HG03139 (cell line): ENCODE data around the gene FSCN2.
"Not testable (repeated sequence)": the region's sequence is repeated elsewhere in the genome, so short reads cannot be mapped to it uniquely, and the experiment has no call there.

Experiments
- ATAC-seq: cut with Tn5 transposase; IDR thresholded peaks from one replicate; pipeline ENCODE4 v1.9.1; 2021; ENCODE audit not compliant: unreplicated experiment

Gene FSCN2

DNA sequence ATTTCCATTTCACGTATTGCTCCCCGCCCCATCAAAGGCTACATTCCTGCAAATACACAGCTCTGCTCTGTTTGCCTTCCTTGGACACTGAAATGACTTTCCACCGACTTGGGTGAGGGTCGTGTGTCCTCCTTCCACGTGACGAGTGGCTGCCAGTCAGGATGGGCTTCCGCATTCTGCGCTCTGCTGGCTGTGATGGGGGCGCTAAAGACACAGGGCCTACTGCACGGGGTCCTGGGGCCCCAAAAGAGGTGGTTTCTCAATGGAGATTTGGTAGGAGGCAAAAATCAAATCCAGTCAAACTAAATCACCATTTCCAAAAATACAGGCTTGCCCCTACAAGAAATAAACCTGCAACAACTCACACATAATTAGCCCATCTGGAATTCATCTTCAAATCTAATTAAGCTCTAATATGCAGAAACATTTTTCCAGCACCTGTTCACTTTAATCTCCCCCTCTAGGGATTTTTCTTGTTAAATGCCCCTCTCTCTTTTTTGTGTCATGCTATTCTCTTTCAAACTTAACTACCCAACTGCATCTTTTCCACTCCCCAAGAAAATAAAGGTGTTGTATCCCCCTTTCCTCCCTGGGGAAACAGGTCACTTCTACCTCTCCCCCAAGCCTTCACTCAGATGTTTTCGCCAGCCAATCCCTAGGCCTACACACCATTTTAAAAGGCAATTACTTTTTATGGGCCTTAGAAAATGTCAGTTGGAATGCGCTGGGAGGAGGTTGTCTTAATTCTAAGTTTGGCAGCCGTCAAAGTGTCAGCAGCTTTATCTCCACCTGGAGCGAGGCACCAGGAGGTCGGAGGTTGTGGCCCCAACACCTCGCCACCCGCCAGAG, 45.8 kb downstream of the FSCN2 start:
- ATAC-seq = no peak

DNA sequence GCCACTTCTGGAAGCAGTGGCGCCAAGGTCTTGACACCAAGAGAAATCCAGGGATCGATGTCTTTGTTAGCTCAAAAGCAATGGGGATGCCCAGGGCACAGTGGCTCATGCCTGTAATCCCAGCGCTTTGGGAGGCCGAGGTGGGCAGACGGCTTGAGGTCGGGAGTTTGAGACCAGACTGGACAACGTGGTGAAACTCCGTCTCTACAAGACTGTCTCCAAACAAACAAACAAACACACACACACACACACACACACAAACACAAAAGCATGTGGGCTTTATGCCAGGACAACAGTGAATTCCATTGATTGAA, 46.4 kb downstream of the FSCN2 start:
- ATAC-seq = no peak

DNA sequence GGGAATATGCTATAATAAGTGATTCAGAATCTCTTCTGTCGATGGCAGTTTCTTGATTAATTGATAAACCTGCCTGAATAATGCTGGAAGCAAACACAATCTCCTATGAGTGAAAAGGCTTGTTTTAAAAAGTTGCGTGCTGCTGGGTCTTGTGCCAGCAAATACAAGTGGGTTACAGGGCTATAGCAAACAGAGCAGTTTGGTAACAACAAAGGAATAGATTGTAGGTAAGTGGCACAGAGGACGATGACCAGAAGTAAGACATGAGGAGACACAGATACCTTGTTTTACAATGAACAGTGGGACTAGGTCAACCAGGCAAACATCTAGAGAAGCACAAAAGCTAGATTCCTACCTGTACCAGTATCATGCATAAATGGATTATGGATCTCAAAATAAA, 47.7 kb downstream of the FSCN2 start:
- no peak for ATAC-seq

DNA sequence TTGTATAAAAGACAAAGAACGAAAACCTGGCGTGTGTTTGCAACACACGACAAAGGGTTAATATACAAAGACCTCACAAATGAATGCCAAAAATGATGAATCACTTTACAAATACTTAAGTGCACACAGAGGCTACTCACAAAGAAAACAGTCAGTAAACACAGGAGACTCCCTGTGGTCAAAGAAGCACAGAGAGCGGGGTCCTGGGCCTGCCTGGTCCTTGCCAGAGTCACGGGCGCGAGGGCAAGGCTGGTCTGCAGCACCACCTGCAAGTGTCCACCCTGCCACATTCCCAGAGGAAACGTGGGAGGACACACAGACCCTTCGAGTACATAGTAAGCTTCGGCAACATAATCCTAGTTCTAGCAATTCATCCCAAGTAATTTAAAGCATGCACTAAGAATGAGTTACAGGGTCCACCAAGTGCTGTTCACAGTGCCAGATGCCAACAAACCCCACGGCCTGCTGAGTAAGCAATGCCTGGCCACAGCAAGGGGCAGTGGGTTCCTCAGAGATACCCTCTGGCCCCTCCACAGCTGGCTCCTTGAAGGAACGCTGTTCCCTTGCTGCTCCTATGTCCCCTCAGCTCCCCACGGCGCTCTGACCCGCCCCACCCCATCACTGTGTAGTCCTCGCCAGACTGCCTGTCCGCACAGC, 48.6 kb downstream of the FSCN2 start:
- ATAC-seq = no peak

DNA sequence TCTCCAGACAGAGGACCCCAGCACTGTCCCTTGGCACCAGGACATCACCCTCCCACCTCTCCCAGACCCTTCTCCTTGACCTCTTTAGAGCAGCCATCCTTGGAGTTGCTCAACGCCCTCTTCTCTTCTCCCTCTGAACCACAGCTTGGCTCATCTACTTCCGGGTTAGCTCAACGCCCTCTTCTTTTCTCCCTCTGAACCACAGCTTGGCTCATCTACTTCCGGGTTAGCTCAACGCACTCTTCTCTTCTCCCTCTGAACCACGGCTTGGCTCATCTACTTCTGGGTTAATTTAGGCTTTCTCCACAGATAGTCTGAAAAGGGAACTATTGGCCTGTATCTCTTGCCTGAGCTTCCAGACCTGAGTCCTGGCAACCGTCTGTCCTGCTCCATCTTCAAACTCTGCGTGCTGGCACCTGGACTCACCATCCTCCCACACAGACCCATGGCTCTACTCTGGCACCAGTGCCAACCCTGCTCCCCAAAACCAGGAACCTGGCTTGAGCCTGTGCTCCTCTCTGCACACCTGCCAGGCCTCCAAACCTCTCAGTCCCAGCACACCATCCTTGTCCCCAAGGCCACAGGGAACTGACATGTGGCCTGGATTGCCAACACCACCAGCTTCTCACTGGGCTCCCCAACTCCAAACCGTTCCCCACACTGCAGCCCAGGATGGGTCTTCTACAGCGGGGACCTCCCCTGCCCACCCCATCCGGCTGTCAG, 49.3 kb downstream of the FSCN2 start:
- ATAC-seq = no peak

DNA sequence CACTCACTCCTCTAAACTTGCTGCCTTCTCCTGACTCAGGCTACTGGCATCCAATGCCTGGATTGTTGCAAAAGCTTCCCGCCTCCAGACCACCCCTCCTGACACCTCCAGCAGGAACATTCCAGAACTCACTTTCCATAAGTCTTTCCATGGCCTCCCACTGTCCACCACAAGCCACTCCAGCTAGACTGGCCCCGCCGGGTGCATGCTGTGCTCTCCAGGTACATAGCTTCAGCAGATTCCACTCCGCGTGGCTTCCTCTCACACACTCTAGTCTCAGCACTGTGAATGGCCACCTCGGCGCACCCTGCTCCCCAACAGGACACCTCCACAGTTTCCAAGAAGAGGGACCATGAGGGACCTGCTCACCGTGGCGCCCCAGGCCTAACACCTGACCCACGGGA, 49.9 kb downstream of the FSCN2 start:
- no peak for ATAC-seq

DNA sequence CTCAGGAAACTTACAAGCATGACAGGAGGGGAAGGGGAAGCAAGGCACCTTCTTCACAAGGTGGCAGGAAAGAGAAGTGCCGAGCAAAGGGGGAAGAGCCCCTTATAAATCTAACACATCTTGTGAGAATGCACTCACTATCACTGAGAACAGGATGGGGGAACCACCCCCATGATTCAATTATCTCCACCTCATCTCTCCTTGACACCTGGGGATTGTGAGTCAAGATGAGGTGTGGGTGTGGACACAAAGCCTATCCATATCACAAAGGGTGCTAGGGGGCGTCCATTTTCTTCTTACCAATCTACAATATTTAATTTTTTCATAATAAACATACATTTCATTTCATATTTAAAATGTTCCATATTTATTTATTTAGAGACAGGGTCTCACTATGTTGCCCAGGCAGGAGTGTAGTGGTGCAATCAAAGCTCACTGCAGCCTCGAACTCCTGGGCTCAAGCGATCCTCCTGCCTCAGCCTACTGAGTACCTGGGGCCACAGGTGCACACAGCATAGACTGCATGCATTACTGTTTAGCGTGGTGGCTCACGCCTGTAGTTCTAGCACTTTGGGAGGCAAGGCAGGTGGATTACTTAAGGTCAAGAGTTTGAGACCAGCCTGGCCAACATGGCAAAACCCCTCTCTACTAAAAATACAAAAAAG, 50.5 kb downstream of the FSCN2 start:
- ATAC-seq = no peak

DNA sequence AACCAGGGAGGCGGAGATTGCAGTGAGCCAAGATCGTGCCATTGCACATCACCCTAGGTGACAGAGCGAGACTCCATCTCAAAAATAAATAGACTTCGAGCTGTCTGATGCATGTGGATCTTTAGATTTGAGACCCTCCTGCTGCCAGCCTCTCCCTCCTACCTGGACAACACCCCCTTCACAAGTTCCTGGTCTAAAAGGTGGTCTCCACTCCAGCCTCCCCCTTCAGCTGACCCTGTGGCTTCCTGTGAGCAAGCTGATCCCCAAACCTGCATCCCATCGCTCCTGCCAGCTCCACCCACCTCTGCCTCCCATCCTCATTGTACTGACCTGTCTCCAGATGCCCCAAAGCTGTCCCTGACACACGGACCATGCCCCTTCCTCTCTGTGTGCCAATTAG, 51.1 kb downstream of the FSCN2 start:
- no peak for ATAC-seq

DNA sequence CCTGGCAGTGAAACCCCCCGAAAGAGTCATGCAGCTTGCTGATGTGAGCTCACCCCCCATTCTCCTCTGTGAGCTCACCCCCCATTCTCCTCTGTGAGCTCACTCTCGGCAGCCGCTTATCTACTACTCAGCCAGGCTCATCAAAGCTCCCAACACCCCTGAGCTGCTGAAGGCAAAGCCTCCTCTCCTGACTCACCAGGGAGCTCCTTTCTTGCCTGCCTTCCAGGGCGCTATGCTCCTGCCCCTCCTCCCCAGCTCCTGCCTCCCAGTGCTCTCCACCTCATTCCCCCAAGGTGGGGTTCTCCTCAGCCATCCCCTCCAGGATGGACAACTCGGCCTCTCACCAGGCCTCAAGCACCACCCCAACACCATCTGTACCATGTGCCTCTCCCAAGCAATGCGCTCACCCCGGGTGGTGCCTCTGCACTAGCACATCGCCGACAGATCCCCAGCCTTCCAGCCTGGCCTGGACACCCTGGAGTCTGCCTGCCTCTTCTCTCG, 51.7 kb downstream of the FSCN2 start:
- no peak for ATAC-seq

DNA sequence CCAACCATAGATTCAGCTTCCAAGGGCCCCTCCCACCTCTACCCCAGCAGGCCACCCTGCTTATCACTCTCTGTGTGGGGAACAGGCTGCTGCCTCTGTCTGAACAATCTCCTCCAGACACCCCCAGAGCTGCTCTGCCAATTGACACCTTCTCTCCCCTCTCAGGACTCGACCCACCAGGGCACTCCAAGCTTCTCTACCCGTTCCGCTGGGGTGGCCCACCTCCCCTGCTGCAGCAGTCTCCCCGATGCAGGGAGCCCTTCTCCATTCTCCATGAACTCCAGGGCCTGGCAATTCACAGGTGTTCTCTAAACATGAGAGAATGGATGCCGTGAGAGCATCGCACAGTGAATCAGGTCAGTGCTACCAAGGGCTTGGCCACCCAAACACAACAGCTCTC, 52.3 kb downstream of the FSCN2 start:
- no peak for ATAC-seq

DNA sequence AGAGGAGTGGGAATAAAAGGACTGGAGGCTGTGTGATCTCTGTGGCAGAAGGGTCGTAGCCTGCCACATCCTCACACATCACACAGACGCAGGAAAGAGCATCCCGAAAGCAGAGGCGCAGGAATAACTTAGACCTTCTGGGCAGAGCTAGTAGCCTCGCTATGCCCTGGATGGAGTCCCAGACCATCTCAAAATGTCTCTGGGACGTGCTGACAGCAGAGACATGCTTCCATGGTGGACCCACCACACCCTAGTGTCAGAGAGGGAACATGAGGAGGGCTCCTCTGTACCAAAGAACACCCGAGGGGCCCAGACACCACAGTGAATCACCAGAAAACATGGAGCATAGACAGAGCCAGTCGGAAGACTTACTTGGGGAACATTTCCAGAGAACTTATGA, 53.6 kb downstream of the FSCN2 start:
- no peak for ATAC-seq

DNA sequence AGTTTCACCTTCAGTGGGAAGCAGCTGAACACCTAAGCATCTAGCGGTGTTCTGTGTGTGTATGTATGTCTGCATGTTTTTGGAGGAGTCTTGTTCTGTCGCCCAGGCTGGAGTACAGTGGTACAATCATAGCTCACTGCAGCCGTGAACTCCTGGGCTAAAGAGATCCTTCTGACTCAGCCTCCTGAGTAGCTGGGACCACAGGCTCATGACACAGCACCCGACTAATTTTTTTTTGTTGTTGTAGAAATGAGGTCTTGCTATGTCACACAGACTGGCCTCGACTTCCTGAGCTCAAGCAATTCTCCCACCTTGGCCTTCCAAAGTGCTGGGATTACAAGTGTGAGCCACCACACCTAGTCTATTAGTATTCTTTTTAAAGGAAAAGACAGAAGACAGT, 54.2 kb downstream of the FSCN2 start:
- ATAC-seq = no peak

DNA sequence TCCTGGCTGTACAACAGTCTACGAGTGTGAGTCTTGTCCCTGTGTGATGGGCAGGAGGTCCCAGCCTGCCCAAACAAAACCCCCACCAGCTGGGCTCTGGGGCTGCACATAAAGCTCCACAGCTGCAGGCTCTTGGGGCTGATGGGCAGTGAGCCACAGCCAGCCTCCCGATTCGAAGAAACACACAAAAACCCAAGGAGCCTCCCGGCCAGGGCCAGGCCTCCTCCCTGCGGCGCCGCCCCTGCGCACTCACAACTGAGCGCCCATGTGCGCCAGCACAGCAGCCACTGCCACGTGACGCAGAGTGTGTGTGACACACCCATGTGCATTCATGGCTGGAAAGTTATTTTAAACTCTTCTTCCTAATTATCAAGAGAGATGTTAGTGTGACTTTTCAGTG, 54.6 kb downstream of the FSCN2 start:
- no peak for ATAC-seq

DNA sequence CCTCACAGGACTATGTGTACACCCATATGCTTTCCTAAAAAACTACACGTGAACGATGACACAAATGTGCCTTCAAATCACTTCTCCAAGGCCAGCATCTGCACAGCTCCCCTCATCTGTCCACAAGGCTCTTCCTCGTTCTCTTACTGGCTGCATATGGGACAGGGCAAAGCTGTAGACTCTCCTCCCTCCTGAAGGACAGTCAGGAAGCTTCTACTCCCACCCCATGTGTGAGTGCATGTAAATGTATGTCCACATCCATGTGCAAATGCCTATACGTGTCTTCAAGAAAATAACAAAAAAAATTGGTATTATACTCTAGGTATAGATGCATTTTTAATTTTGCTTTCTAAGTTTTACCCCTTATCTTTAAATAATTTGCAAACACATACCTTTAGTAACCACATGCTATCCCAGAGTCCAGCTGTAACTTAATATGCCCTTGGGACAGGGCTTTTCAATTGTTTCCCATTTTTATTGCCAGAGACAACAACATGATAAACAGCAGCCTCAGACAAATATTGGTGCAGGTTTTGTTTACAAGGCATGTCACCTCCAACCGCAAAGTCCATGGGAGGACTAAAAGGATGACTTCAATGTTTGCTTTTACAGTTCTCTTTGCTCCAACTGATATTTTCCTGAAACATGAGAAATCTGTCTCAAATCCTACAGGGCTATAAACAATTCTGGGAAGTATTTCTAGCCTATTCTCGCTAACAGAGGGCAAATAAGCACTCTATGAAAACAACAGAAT, 55.6 kb downstream of the FSCN2 start:
- no peak for ATAC-seq

DNA sequence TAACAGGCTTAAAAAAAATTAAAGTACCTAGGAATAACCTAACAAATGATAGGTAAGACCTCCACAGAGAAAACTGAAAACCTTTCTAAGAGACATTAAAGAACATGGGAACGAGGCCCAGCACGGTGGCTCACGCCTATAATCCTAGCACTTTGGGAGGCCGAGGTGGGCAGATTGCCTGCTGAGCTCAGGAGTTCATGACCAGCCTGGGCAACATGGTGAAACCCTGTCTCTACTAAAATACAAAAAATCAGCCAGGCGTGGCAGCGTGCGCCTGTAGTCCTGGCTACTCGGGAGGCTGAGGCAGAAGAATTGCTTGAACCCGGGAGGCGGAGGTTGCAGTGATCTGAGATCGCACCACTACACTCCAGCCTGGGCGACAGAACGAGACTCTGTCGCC, 56.6 kb downstream of the FSCN2 start:
- not testable (repeated sequence) for ATAC-seq

DNA sequence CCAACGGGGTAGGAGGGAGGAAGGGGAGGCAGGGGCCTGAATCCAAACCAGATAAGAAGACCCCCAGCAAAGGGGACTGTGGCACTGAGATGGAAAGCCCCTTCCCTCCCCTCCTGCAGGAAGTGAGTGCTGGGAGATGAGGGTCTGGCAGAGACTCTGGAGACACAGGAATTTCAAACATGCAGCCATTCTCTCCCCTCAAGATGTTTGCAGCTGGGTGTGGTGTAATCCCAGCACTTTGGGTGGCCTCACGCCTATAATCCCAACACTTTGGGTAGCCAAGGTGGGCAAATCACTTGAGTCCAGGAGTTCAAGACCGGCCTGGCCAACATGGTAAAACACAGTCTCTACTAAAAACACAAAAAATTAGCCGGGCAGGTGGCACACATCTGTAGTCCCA, 57.9 kb downstream of the FSCN2 start:
- no peak for ATAC-seq
